RPMI8226 (cell line): ENCODE measurements around the gene ZNF791.
"Not testable (repeated sequence)": the region's sequence is repeated elsewhere in the genome, so short reads cannot be mapped to it uniquely, and the experiment has no call there.

Source experiments
- DNase-seq: peaks from one replicate; pipeline ENCODE4 v3.0.0-alpha.2; 2015

The ZNF791 gene

DNA sequence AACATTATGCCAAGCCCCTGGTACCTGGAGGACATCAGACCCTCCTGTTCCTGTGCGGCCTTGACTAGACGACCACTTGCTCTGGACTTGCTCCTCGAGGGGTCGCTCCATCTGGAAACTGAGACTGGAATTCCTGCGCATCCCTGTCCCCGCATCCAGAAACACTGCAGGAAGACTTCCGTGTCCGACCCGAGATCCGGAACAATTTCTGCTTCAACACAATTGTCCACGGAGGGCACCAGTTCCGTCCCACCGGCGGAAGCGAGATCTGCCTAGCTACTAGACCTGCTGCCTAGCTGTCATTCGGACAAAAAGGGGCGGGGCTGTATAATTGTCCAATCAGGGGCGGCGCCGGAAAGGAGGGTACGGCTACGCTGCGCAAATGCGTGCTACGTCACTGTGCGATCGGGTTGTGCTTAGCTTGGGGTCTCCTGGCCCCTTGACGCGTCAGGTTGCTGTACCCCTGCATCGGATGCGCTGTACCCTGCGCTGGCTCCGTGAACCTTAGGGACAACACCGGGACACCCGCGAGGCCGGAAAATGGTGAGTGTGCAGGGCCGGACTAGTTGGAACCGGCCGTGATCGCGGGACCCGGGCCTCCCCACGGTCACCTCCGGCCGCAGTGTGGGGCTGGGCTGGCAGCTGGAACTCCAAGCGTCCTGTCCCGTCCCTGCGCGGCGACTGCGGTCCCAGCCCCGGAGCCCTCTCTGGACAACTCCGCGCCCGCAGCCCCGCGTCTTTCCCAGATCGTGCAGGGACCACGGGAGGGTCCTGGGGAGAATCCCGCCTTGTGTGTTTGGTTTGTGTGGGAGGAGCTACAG, at the start of gene ZNF791, which contains the start of gene ZNF490:
Gene ZNF791 (plus strand): TSS at position 381 of the 821 bp plus-strand sequence. CDS start 160 bp downstream, at position 541.
Gene ZNF490 (minus strand): TSS at position 274 of the 821 bp plus-strand sequence. CDS start 133 bp downstream, at position 141.
- DNase-seq, result peak; percentile 99

DNA sequence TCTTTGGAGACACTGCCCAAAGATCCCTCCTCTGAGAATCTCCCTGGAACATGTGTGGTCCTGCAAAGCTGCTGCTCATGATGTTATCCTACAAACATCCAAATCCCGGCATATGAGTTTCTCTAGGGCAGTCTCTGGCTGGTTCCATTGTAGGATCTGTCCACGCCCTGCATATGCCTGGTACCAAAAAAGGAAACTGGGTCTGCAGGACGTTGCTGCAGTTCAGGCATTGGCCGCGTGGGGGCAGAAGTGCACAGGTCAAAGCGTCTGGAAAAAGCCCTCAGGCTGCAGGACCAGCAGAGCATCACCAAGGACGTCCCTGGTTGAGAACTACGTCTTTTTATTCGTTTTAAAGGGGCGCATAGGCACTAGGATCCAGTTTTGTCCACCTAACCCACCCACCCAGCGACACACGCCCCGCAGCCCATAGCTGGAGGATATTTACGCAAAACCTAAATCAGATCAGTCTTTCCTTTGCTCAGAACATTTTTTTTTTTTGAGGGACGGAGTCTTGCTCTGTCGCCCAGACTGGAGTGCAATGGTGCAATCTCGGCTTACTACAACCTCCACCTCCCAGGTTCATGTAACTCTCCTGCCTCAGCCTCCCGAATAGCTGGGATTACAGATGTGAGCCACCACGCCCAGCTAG, 46.6 kb upstream of the ZNF791 start:
- DNase-seq, result peak; percentile 86

DNA sequence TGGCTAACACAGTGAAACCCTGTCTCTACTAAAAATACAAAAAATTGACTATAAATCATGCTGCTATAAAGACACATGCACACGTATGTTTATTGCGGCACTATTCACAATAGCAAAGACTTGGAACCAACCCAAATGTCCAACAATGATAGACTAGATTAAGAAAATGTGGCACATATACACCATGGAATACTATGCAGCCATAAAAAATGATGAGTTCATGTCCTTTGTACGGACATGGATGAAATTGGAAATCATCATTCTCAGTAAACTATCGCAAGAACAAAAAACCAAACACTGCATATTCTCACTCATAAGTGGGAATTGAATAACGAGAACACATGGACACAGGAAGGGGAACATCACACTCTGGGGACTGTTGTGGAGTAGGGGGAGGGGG, 44.3 kb upstream of the ZNF791 start:
- DNase-seq, result not testable (repeated sequence)

DNA sequence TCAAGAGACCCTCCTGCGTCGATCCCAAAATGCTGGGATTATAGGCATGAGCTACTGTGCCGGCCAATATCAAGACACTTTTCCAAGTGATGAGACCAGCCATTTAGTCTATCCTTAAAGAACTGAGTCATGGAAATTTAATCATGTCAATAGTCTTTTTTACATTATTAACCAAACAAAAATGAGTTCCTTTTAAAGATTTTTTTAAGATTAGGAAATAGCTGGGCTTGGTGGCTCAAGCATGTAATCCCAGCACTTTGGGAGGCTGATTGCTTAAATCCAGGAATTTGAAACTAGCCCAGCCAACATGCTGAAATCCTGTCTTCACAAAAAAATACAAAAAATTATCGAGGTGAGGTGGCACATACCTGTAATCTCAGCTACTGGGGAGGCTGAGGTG, 42.8 kb upstream of the ZNF791 start:
- no peak for DNase-seq

DNA sequence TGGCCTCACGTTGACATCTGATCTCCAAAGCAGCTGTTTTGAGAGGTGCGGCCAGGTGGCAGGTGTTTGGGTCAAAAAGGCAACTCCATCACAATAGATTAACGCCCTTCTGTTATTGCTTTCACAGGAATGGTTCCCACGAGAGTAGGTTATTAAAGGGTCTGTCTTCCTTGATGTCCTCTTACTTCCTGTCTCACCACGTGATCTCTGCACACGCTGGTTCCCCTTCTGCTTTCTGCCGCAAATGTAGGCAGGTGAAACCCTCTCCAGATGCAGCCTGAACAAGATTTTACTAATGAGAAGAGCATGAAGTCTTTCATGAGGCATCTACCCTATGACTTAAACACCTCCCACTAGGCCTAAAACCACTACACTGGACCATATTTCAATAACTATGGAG, 36.7 kb upstream of the ZNF791 start:
- DNase-seq, result peak; percentile 60

DNA sequence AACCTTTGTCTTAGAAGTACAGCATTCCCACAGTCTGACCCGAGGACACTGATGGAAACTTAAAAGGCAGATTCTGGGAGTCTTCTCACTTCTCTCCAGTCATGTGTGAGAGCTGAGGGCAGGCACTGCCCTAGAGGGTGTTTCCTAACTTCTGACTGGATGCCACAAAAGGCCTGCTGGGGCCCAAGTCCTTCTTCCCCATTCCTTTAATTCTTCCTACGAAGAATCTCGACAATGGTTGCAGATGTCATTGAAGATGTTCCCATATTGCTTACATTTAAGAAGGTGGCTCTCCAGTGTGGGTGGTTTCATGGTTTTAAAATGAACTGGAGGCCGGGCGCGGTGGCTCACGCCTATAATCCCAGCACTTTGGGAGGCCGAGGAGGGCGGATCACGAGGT, 32.1 kb upstream of the ZNF791 start:
- no peak for DNase-seq

DNA sequence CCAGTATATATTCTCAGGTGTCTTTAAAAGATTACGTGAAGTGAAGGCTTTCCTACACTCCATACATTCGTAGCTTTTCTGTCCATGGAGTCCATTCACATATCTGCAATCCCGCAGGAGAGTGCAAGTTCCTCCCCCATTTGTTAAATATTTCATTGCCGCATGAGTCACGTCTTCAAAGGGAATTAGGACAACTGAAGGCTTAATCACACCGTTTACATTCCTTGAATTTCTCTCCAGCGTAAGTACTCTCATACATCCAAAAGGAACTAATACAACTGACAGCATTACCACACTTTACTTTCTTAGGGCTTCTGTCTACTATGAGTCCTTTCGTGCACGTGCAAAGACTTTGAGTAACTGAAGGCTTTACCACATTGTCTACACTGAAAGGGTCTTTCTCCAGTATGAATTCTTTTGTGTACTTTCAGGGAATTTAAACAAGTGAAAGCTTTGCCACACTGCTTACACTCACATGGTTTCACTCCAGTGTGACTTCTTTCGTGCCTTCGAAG, 30.5 kb upstream of the ZNF791 start:
- no peak for DNase-seq

DNA sequence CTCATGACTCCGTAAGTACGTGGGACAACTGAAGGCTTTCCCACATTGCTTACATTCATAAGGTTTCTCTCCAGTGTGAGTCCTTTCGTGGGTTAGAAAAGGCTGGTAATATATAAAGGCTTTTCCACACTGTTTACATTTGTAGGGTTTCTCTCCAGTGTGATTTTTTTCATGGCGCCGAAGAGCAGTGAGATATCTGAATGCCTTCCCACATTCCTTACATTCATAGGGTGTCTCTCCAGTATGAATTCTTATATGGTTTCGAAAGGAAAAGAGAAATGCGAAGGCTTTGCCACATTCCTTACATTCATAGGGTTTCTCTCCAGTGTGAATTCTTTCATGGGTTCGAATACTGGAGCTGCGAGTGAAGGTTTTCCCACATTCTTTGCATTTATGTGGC, 29.6 kb upstream of the ZNF791 start:
- no peak for DNase-seq

DNA sequence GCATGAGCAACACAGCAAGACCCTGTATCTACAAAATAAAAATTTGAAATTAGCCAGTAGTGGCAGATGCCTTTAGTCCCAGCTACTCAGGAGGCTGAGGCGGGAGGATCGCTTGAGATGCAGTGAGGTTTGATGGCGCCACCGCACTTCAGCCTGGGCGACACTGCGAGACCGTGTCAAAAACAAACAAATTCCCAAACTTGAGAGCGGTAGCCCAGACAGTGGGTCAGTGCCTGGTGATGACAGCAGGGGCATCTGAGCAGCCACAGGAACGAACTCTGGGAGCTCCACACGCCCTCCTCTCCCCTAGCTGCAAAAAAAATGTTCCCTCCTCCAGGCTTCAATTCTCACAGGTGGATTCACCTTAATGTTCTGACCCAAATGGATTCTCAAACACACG, 14.2 kb upstream of the ZNF791 start:
- no peak for DNase-seq

DNA sequence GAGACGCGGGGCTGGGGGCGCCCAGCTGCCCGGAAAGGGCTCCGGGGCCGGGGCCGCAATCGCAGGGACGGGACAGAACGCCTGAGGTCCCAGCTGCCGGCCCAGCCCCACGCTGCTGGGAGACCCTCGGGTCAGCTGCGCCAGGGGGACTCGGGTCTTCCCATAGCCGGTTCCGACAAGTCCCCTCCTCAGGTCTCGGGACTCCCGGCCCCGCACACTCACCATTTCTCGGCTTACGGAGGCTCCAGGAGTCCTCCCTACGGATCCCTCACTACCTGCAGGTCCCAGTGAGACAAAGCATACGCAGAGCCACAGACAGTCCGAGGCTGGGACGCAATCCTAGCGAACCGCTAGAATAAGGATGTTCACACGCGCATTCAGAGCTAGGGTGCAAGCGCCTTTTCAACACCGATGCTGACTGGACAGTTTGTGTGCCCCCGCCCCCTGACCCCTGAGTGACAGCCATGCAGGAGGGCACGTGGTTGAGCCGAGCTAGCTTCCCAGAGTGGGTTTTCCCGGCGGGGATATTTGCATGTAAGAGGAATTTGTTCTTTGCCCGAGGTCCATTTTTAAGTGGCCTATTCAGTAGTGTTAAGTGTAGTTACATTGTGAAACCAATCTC, 13.7 kb upstream of the ZNF791 start:
- DNase-seq, result no peak

DNA sequence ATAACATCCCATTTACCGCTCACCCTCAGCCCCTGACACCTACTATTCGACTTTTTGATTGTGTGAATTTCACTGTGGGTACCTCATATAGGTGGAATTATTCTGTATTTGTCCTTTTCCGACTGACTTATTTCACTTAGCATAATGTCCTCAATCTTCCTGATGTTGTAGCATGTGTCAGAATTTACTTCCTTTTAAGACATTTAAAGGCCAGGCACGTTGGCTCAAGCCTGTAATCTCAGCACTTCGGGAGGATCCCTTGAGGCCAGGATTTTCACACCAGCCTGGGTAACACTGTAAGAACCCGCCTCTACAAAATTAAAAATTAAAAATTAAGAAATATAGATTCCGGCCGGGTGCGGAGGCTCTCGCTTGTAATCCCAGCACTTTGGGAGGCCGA, 13.1 kb upstream of the ZNF791 start:
- DNase-seq, result no peak

DNA sequence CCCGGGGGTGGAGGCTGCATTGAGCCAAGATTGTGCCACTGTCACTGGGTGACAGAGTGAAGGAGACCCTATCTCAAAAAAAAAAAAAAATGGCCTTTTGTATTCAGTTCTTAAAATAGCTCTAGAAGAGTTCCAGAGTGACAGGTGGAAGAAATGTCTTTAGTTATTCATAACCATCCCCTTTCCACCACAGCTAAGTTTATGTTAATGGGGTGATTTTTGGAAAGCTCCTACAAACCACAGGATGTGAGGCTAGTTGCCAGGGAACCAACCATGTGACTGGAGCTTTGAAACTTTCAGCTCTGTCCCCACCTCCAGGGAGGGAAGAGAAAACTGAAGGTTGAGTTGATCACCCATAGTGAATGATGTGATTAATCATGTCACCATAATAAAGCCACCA, 7.0 kb upstream of the ZNF791 start:
- DNase-seq, result peak; percentile 78

DNA sequence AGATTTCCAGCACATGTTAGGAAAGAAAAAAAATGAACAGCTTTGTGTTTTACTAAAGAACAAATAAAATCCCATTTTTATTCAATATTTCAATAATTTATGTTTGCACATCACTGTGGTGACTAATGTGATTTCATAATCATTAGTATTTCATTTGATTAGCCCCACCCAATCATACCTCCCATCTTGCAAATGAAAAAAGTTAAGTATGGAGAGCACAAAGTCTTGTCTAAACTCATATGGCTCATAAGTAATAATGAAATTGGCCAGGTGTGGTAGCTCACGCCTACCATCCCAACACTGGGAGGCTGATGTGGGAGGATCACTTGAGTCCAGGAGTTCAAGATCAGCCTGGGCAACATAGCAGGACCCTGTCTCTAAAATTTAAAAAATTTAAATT, 3.9 kb upstream of the ZNF791 start:
- no peak for DNase-seq

DNA sequence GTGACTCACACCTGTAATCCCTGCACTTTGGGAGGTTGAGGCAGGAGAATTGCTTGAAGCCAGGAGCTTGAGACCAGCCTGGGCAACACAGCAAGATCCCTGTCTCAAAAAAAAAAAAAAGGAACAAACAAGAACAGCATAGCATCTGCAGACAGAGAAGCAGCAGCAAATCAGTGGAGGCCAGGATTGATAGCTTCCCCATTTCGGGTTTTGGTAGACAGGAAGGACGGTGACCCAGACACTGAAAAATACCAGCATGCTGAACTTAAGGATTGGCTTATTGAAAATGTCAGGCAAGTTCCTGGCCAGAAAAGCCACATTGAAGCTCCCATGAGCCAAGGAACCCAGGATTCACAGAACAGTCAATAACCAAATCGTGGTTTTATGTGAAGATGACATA, 3.1 kb upstream of the ZNF791 start:
- DNase-seq, result no peak

DNA sequence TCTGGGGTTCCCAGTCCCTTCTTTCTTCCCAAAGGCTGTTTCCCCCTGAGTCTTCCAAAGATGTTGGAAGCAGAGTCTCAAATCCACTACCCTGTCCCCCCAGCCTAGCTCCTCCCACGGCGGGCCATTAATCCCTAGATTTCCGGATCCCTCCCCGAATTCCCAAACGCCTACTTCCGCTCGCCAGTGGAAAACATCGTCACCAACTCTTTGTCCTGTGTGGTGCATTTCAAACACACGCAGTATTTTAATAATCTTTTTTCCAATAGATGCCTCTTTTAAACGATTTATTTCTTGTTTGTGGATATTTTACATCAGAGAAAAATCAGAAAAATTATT, 610 bp downstream of the ZNF791 start:
- peak; percentile 11 for DNase-seq

DNA sequence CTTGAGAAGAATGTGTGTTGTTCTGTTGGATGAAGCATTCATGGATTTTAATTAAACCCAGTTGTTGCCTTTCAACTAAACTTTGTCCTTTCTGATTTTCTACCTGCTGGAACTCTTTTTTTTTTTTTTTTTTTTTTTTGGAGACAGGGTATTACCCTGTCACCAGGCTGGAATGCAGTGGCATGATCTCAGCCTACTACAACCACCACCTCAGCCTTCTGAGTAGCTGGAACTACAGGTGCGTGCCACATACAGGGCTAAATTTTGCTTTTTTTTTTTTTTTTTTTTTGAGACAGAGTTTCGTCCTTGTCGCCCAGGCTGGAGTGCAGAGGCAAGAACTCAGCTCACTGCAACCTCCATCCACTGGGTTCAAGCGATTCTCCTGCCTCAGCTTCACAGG, 6.9 kb downstream of the ZNF791 start:
- DNase-seq, result no peak

DNA sequence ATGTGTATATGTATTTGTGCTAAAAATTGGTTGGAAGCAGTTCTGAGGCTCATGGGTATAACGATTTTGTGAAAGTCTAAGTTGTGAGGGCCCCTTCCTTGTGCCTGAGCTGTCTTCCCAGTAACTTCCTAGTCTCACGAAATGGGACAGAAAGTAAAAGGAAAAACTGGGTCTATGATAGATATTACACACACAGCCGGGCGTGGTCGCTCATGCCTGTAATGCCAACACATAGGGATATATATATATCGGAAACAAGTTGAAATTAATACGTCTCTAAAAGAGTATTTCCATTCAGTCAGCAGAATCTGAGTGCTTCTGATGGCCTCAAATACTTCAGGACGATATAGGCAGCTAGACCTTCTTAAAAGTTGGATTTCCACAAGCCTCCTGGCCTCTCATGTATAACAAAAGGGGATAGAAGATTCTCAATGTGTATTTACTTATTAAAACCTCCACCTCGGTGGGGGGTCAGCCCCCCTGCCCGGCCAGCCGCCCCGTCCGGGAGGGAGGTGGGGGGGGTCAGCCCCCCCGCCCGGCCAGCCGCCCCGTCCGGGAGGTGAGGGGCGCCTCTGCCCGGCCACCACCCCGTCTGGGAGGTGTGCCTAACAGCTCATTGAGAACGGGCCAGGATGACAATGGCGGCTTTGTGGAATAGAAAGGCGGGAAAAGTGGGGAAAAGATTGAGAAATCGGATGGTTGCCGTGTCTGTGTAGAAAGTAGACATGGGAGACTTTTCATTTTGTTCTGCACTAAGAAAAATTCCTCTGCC, 10.7 kb downstream of the ZNF791 start:
- DNase-seq, result not testable (repeated sequence)

DNA sequence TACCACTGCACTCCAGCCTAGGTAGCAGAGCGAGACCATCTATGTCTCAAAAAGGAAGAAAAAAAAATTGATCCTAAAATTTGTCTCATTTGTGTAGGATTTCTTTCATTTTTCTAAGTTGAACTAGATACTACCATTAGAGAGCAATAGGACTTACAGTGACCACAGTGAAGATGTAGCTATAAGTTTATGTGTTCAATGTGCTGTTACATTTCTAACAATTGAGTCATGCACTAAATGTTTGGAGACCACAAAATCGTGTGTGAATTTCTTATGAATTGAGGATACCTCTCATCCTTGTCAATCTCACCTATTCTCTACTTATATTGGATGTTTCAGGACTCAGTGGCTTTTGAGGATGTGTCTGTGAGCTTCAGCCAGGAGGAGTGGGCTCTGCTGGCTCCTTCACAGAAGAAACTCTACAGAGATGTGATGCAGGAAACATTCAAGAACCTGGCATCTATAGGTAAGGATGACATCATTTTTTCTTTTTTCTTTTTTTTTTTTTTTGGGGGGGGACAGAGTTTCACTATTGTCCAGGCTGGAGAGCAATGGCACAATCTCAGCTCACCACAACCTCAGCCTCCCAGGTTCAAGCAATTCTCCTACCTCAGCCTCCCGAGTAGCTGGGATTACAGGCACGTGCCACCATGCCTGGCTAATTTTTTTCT, 12.8 kb downstream of the ZNF791 start:
- no peak for DNase-seq

DNA sequence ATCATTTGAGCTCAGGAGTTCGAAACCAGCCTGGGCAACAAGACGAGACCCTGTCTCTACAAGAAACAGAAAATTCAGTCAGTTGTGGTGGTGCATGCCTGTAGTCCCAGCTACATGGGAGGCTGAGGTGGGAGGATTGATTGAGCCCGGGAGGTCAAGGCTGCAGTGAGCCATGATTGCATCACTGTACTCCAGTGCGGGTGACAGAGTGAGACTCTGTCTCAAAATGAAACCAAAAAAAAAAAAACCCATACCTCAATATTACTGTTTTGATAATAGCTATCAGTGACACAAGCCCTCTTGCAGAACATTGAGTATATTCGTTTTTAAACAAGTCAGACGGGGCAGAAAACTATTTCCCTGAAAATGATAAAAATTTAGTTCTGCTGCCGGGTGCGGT, 16.2 kb downstream of the ZNF791 start:
- no peak for DNase-seq

DNA sequence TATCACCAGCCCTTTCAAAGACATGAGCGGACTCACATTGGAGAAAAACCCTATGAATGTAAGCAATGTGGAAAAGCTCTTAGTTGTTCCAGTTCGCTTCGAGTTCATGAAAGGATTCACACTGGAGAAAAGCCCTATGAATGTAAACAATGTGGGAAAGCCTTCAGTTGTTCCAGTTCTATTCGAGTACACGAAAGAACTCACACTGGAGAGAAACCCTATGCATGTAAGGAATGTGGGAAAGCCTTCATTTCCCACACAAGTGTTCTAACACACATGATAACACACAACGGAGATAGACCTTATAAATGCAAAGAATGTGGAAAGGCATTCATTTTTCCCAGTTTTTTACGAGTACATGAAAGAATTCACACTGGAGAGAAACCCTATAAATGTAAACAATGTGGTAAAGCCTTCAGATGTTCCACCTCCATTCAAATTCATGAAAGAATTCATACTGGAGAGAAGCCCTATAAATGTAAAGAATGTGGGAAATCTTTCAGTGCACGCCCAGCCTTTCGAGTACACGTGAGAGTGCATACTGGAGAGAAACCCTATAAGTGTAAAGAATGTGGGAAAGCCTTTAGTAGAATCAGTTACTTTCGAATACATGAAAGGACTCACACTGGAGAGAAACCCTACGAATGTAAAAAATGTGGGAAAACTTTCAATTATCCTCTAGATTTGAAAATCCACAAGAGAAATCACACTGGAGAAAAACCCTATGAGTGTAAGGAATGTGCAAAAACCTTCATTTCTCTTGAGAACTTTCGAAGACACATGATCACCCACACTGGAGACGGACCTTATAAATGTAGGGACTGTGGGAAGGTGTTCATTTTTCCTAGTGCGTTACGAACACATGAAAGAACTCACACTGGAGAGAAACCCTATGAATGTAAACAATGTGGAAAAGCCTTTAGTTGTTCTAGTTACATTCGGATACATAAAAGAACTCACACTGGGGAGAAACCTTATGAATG, 17.6 kb downstream of the ZNF791 start:
- DNase-seq, result no peak

DNA sequence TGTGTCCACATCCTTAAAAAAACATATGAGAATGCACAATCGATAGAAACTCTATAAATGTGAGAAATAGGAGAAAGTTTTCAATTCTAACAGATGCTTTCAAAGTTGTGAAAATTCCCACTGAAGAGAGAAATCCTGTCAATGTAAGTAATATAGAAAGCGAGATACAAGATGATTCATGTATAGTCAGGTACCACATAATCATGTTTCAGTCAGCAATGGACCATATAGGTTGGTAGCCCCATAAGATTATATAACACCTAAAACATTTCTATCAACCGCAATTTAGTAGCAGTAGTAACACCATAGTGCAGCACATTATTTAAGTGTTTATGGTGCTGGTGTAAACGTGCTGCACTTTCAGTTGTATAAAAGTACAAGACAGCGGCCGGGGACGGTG, 18.5 kb downstream of the ZNF791 start:
- no peak for DNase-seq
